Thymus (tissue), 11 donors: ENCODE data around the gene METTL8. TPM values are rescaled to one million over a fixed set of nuclear protein-coding genes. Genes with fewer than 3 reads are reported as not detected.

Source experiments
- DNase-seq, 9 donors: peaks; one replicate each; pipeline ENCODE4 v3.0.0-alpha.2; 2013; ENCODE audit warnings: low spot score in 9 of 9, low read depth in 6 of 9, missing footprints in 1 of 9
- H3K27ac ChIP-seq, 2 donors: one replicate each; pipeline ENCODE4 v1.5.1; 2013; ENCODE audit warnings: control low read depth in 1 of 2, low read depth in 1 of 2, low read length in 1 of 2, mild to moderate bottlenecking in 1 of 2, moderate library complexity in 1 of 2
- H3K27me3 ChIP-seq, 2 donors: one replicate each; pipeline ENCODE4 v1.5.1; 2013; ENCODE audit warnings: low read length in 1 of 2; ENCODE audit not compliant: control insufficient read depth in 2 of 2, insufficient read depth in 1 of 2
- H3K36me3 ChIP-seq, 2 donors: one replicate each; pipeline ENCODE4 v1.5.1; 2013; ENCODE audit warnings: low read length in 1 of 2, mild to moderate bottlenecking in 1 of 2, moderate library complexity in 1 of 2; ENCODE audit not compliant: control insufficient read depth in 2 of 2, insufficient read depth in 2 of 2
- H3K4me1 ChIP-seq, 2 donors: one replicate each; pipeline ENCODE4 v1.5.1; 2013; ENCODE audit warnings: low read length in 2 of 2; ENCODE audit not compliant: control insufficient read depth in 2 of 2, insufficient read depth in 2 of 2
- H3K4me3 ChIP-seq, 2 donors: one replicate each; pipeline ENCODE4 v1.5.1; 2013; ENCODE audit warnings: low read length in 2 of 2, control low read depth in 1 of 2, mild to moderate bottlenecking in 1 of 2
- H3K9me3 ChIP-seq, 2 donors: one replicate each; pipeline ENCODE4 v1.5.1; 2013; ENCODE audit warnings: low read length in 1 of 2, mild to moderate bottlenecking in 1 of 2; ENCODE audit not compliant: control insufficient read depth in 2 of 2, insufficient read depth in 1 of 2
- WGBS: extraction: QIAGEN DNeasy Blood & Tissue Kit; methylation state at CpG from one replicate; pipeline ENCODE4 v1.1.7; 2013; 5-methylcytosine and 5-hydroxymethylcytosine counted together
- polyA plus RNA-seq: library from polyadenylated mRNA; stranded (reverse); fragments of 200-250 nt; gene quantifications from one replicate; pipeline ENCODE4 v1.2.3, GENCODE V29; 2013
- total RNA-seq: library from RNA; stranded (reverse); fragments of 120-200 nt; gene quantifications from one replicate; pipeline ENCODE4 v1.2.4, GENCODE V29; 2013
- donor health status: healthy.

The METTL8 gene
- total and polyA plus RNA-seq, 2 donors, result 12.1 to 12.3 TPM

- Histone ChIP-seq H3K27ac (no peak overlapping the region), H3K27me3 (no peaks in the 10 kb centered on the region), H3K4me3 (no peak overlapping the region), H3K4me1 (no peaks in the 10 kb centered on the region), H3K36me3 (no peaks in the 10 kb centered on the region), H3K9me3 (no peaks in the 10 kb centered on the region)
- DNase-seq, result no peak
- 99% methylated on average over 2 of the region's 2 CpGs for WGBS
These were observed 135.8 kb downstream of the METTL8 start for GRCh38 chr2:171297956-171298355.

GRCh38 chr2:171294608-171295007 lies 139.2 kb downstream of the METTL8 start:
- Histone ChIP-seq H3K4me3 (no peak overlapping the region), H3K9me3 (no peaks in the 10 kb centered on the region), H3K36me3 (no peaks in the 10 kb centered on the region), H3K27me3 (no peaks in the 10 kb centered on the region), H3K4me1 (no peaks in the 10 kb centered on the region), H3K27ac (no peak overlapping the region)
- no peak for DNase-seq
- WGBS, result 96% methylated on average over 5 of the region's 5 CpGs

GRCh38 chr2:171293661-171294060 lies 140.1 kb downstream of the METTL8 start:
- Histone ChIP-seq H3K27me3 (no peaks in the 10 kb centered on the region), H3K4me3 (no peak overlapping the region), H3K4me1 (no peaks in the 10 kb centered on the region), H3K27ac (no peak overlapping the region), H3K36me3 (no peaks in the 10 kb centered on the region), H3K9me3 (no peaks in the 10 kb centered on the region)
- WGBS, result 95% methylated on average over 5 of the region's 5 CpGs
- DNase-seq, result no peak

- no peak overlapping the region for H3K27ac ChIP-seq
- H3K36me3 ChIP-seq, result no peaks in the 10 kb centered on the region
- 94% methylated on average over 3 of the region's 3 CpGs for WGBS
- H3K4me3 ChIP-seq, result no peak overlapping the region
- no peak for DNase-seq
- H3K4me1 ChIP-seq, result no peaks in the 10 kb centered on the region
- no peaks in the 10 kb centered on the region for H3K27me3 ChIP-seq
- H3K9me3 ChIP-seq, result no peaks in the 10 kb centered on the region
These were observed 143.8 kb downstream of the METTL8 start for GRCh38 chr2:171289991-171290390.

GRCh38 chr2:171289316-171289715 lies 144.5 kb downstream of the METTL8 start:
- no peaks in the 10 kb centered on the region for H3K36me3 ChIP-seq
- H3K27me3 ChIP-seq, result no peaks in the 10 kb centered on the region
- no peak overlapping the region for H3K27ac ChIP-seq
- no peak for DNase-seq
- H3K9me3 ChIP-seq, result no peaks in the 10 kb centered on the region
- no peaks in the 10 kb centered on the region for H3K4me1 ChIP-seq
- no peak overlapping the region for H3K4me3 ChIP-seq

GRCh38 chr2:171287611-171288010 lies 146.2 kb downstream of the METTL8 start:
- no peak for DNase-seq
- 65% methylated on average over 4 of the region's 4 CpGs for WGBS
- H3K36me3 ChIP-seq, result no peaks in the 10 kb centered on the region
- no peaks in the 10 kb centered on the region for H3K4me1 ChIP-seq
- H3K27ac ChIP-seq, result no peak overlapping the region
- H3K9me3 ChIP-seq, result no peaks in the 10 kb centered on the region
- no peak overlapping the region for H3K4me3 ChIP-seq
- H3K27me3 ChIP-seq, result no peaks in the 10 kb centered on the region

- DNase-seq, result no peak
- Histone ChIP-seq H3K4me1 (no peaks in the 10 kb centered on the region), H3K9me3 (no peaks in the 10 kb centered on the region), H3K27ac (no peak overlapping the region), H3K4me3 (no peak overlapping the region), H3K36me3 (no peaks in the 10 kb centered on the region), H3K27me3 (no peaks in the 10 kb centered on the region)
These were observed 146.7 kb downstream of the METTL8 start for GRCh38 chr2:171287036-171287571.

- Histone ChIP-seq H3K27ac (no peak overlapping the region), H3K27me3 (no peaks in the 10 kb centered on the region), H3K4me1 (no peaks in the 10 kb centered on the region), H3K36me3 (no peaks in the 10 kb centered on the region), H3K4me3 (no peak overlapping the region), H3K9me3 (no peaks in the 10 kb centered on the region)
- DNase-seq, result no peak
- WGBS, result over 99% methylated on average over 3 of the region's 3 CpGs
These were observed 152.7 kb downstream of the METTL8 start for GRCh38 chr2:171281110-171281509.

GRCh38 chr2:171279983-171280790 lies 153.6 kb downstream of the METTL8 start:
- Histone ChIP-seq H3K27me3 (no peaks in the 10 kb centered on the region), H3K4me3 (no peak overlapping the region), H3K36me3 (no peaks in the 10 kb centered on the region), H3K9me3 (no peaks in the 10 kb centered on the region), H3K27ac (no peak overlapping the region), H3K4me1 (no peaks in the 10 kb centered on the region)
- no peak for DNase-seq
- 93% methylated on average over 13 of the region's 13 CpGs for WGBS
